ENCODE data around the gene DGKB.

The DGKB gene

GRCh38 chr7:14902589-14903067 is at the start of gene DGKB:
DGKB (minus strand) TSS chr7:14902751.
- peak; percentile 26 to 94 (median 64) for DNase-seq
- intact Hi-C loops (cut with DNase I), result no loop called here

- intact Hi-C loops (cut with DNase I), result no loop called here
- DNase-seq, result no peak
Observed at GRCh38 chr7:14950013-14950412, 47.5 kb upstream of the DGKB start.

GRCh38 chr7:14938181-14938580 is 35.6 kb upstream of the DGKB start:
- DNase-seq, result no peak
- intact Hi-C loops (cut with DNase I), result no loop called here

- intact Hi-C loops (cut with DNase I), result no loop called here
Observed at GRCh38 chr7:14937581-14937980, 35.0 kb upstream of the DGKB start.

GRCh38 chr7:14936554-14936953 is 34.0 kb upstream of the DGKB start:
- peak in 1 of 10 donors; percentile 11 for DNase-seq
- intact Hi-C loops (cut with DNase I), result no loop called here

More at GRCh38 chr7:14937581-14937980, 35.0 kb upstream of the DGKB start:
- DNase-seq, result no peak

- intact Hi-C loops (cut with DNase I), result no loop called here
- no peak for DNase-seq
Observed at GRCh38 chr7:14934839-14935238, 32.3 kb upstream of the DGKB start.

GRCh38 chr7:14931511-14932215 is 29.1 kb upstream of the DGKB start:
- DNase-seq, result peak in 1 of 10 donors; percentile 27
- intact Hi-C loops (cut with DNase I), result no loop called here

GRCh38 chr7:14924398-14924797 is 21.8 kb upstream of the DGKB start:
- intact Hi-C loops (cut with DNase I), result no loop called here
- DNase-seq, result no peak

- DNase-seq, result no peak
- intact Hi-C loops (cut with DNase I), result no loop called here
Observed at GRCh38 chr7:14911077-14911476, 8.5 kb upstream of the DGKB start.

- intact Hi-C loops (cut with DNase I), result no loop called here
- DNase-seq, result no peak
Observed at GRCh38 chr7:14908697-14909096, 6.1 kb upstream of the DGKB start.

GRCh38 chr7:14905764-14906163 is 3.2 kb upstream of the DGKB start:
- DNase-seq, result no peak
- intact Hi-C loops (cut with DNase I), result no loop called here

GRCh38 chr7:14900051-14900450 is 2.5 kb downstream of the DGKB start:
- intact Hi-C loops (cut with DNase I), result no loop called here
- DNase-seq, result no peak

- DNase-seq, result no peak
- intact Hi-C loops (cut with DNase I), result no loop called here
Observed at GRCh38 chr7:14899030-14899429, 3.5 kb downstream of the DGKB start.

GRCh38 chr7:14896461-14896860 is 6.1 kb downstream of the DGKB start:
- DNase-seq, result no peak
- intact Hi-C loops (cut with DNase I), result no loop called here

- DNase-seq, result no peak
- intact Hi-C loops (cut with DNase I), result no loop called here
Observed at GRCh38 chr7:14894826-14895225, 7.7 kb downstream of the DGKB start.

GRCh38 chr7:14892961-14893360 is 9.6 kb downstream of the DGKB start:
- no peak for DNase-seq
- intact Hi-C loops (cut with DNase I), result no loop called here

- intact Hi-C loops (cut with DNase I), result no loop called here
- no peak for DNase-seq
Observed at GRCh38 chr7:14891289-14891688, 11.3 kb downstream of the DGKB start.

GRCh38 chr7:14888962-14889361 is 13.6 kb downstream of the DGKB start:
- DNase-seq, result no peak
- intact Hi-C loops (cut with DNase I), result no loop called here

GRCh38 chr7:14886533-14886932 is 16.0 kb downstream of the DGKB start:
- intact Hi-C loops (cut with DNase I), result no loop called here
- DNase-seq, result no peak

GRCh38 chr7:14875941-14876587 is 26.5 kb downstream of the DGKB start:
- no peak for DNase-seq
- intact Hi-C loops (cut with DNase I), result no loop called here

- no peak for DNase-seq
- intact Hi-C loops (cut with DNase I), result no loop called here
Observed at GRCh38 chr7:14871880-14872279, 30.7 kb downstream of the DGKB start.

- intact Hi-C loops (cut with DNase I), result no loop called here
- DNase-seq, result peak in 1 of 10 donors; percentile 67
Observed at GRCh38 chr7:14870394-14870793, 32.2 kb downstream of the DGKB start.
